ENCODE data around the gene CRYM.
"Not testable (repeated sequence)": the region's sequence is repeated elsewhere in the genome, so short reads cannot be mapped to it uniquely, and the experiment has no call there.

CRYM gene

DNA sequence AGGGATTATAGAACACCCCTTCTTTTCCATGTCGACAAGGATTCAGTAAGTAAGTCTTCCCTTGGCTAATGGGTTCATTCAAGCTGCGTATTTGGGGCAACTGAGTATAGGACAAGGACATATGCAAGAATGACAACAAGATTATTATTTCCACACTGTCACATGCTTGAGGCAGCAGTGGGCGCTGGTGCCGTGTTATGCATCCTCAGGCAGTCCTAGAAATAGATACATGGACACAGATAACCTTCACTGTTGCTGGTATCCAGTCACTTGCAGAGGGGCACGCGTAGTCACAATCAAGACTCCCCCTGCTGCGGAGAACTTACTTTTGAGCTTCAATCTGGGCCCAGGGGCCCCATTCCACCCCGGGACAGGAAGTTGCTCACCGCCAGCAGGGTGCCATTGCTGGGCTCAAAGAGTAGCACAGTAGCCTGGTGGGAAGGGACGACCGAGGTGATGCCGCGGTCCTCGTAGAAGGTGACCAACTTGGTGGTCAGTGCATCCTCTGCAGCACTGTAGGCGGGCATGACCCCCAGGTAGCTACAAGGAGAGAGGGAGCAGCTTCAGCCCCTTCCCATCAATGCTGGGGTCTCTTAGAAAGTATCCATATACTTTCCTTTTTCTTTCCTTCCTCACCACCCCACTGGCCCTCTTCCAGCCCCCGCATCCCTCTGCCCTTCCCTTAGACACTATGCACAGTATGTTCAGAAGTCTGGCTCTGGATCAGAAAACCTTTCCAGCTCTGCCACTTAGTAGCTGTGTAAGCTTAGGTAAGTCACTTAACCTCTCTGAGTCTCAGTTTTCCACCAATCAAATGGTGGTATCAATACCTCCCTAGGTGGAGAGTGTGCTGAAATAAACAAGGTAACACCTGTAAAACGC is 804 bp downstream of the CRYM start:
- no peak for DNase-seq

DNA sequence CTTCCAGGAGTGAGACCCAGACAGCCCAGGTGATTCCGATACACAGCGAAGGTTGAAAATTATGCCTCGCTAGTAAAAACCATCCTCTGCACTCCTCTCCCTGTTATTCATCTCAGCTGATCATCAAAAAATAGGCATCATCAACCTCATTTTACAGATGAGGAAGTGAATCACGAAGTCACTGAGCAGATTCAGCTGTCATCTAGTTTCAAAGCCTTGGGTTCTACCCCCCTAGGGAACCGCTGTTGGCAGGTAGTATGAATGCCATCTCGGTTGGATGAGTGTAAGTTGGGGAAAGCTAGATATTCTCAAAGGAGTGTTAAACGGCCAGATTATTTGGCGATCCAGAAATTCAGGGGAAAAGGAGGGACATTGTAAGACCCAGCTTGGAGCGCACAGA is 2.0 kb downstream of the CRYM start:
- no peak for DNase-seq

DNA sequence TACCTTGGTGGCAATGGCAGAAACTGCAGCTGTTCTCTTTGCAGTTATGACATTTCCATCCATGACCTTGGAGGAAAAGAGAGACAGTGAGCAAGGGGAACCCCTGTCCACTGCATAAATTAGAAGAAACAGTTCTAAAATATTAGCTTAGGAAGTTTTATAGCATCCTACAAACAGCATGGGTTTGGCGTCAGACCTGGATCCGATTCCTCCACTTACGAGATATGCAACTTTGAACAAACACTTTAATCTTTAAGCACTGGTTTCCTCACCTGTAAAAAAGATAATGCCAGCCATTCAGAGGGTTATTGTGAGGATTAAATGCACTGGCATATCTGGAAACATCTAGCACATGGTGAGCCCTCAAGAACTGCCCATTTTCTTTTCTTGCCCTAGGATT is 2.6 kb downstream of the CRYM start:
- no peak for DNase-seq

DNA sequence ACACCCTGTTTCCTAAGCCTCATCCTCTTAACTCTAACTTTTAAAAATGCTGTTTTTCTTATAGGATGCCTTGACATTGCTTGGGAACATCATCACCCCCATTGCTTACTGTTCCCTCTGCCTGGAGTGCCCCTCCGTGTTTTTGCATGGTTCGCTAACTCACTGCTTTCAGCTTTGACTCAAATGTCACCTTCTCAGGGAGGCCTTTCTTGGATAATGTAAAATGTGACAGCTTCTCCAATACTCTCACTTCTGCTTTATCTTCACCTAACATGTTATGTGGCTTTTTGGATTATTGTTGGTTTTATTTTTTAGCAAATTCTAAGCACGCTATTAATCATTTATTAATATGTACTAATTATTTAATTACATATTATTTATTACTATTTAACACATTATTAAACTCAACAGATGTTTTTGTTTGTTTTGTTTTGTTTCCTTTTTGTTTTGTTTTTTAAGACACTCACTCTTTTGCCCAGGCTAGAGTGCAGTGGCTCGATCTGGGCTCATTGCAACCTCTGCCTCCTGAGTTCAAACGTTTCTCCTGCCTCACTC is 3.8 kb downstream of the CRYM start:
- DNase-seq, result no peak

DNA sequence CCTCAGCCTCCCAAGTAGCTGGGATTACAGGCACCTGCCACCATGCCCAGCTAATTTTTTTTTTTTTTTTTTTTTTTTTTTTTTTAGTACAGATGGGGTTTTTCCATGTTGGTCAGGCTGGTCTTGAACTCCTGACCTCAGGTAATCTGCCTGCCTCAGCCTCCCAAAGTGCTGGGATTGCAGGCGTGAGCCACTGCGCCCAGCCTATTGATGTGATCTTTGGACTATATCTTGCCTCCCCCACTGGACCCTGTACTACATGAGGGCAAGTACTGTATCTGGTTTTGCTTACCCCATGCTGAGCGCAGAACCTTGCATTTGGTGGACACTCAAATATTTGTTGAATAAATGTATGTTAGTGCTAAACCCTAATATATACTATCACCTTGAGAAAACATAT is 5.3 kb downstream of the CRYM start:
- DNase-seq, result not testable (repeated sequence)

DNA sequence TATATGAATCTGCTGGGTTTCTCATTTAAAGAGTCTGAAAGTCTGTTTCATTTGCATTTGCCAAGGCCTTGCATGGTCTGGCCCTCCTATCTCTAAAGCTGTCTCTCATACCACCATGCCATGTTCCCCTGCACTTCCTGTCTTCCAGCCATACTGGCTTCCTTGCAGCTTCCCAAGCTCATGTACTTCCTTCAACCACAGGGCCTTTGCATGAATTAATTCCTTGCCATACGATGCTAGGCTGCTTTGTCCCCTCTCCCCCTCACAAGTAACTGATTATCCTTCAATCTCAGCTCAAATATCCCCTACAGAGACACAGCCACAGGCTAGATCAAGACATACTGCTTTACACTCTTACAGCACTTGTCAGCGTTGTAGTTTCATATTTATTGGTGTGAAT is 5.8 kb downstream of the CRYM start:
- DNase-seq, result no peak

DNA sequence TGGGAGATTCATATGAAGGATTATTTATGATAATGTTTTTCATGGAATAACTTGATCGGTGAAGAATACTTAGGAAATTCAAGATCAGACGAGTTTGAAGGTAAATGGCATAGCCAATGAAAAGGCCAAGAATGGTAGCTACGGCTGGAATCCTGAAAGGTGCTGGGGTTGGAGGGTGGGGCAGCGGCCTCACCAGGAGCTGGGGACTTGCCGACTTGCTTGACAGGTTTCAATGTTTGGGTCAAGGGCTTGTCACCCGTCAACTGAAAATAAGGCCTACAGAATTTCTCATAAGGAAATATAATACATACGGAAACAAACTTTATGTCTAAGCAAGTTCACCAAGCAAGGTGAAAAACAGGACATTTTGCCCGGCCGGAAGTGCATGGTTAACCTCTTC is 9.9 kb downstream of the CRYM start:
- DNase-seq, result no peak

DNA sequence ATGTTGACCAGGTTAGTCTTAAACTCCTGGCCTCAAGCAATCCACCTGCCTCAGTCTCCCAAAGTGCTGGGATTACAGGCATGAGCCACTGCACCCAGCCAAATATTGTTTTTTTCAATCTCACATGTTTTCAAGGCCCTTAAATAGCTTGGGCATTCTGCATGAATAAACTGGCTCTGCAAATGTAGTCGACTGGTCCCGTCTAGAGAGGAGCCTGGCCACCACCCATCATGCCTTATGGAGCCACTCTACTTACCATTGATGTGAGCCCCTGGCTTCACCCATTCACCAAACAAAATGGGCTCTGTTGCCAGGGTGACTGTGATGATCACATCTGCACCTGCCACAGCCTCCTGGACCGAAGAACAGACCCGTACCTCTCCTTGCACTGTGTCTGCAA is 10.8 kb downstream of the CRYM start:
- DNase-seq, result no peak

DNA sequence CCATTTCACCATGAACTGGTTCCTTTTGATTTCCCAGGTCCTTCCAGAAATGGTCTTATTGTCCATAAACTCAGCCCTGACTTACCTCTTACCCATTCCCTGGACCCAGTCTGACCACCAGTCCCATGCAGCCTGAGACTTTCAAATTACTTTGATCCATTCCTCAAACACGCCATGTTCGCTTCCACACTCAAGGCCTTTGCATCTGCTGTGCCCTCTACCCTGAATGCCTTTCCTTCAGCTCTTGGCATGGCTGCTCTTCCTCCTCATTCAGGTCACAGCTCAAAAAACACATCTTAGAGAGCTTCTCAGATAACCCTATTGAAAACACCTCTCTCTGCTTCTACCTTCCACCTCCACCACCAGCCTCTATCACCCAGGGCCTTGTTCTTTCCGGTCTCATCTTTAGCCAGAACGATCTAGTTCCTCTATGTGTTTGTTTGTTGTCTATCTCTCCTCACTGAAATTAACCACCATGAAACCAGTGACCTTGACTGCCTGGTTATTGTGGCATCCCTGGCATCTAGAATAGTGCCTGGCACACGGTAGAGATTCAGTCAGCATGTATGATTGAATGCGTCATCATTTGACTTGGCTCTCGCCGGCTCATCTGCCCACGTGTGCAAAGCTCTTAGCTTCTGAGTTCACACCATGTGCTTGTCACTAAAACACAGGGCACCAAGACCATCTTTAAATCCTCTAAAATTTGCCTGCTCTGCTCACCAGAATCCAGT is 12.8 kb downstream of the CRYM start:
- no peak for DNase-seq

DNA sequence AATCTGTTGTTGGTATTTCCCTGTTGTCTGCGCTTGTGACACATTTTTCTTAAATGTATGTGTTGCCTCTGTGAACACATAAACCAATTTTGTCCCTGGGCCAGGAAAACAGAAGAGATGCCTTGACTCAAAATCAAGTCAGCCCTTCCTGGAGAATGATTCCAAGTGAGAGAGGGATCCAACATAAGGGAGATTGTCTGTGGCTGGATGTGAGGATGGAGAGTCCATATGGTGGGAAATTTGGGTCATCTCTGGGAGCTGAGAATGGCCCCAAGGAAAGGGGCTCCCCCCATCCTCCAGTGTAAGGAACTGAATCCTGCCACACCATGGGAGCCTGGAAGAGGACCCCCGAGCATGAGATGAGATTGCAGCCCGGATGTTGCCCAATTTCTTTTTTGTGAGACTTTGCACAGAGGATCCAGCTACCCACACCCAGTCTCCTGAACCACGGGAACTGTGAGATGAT is 13.5 kb downstream of the CRYM start:
- DNase-seq, result no peak

DNA sequence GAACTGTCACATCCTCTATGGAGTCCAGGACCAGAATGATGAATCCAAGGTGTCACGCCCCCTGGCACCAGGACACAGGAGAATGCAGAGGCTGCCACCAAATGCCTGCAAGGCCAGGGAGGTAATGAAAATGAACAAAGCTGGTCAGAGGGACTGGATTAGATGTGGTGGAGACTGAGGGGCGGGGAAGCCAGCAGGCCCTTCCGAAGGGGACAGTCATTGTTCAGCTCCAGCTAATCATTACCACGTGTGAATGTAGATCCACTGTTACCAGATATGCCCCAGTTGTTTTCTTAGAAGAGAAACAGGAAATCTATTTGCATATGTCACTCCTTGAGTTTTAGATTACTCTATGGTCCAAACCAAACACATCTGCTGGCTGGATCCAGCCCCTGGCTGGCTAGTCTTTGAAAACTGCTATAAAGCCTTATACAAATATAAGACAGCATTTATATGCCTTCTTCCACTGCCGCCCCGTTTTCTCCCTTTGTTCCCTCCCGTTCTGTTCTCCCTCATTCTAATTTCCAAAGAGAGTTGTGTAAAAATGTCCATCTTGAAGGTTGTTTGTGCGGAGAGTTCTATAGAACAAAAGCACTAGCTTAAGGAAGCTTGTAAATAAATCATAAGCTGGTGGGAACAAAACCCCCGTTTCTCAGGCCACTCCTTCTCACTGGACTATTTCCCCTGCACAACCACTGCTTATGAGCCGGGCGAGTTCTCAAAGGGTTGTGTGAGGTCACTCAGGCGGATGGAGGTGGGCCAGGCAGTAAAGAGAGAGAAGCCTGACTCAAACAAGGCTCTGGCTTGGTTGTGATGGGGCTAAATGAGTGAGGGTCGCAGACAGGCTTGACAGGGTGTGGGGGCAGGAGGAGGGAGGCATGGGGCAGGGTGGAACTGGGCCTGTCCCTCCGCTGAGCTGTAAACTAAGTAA is 14.2 kb downstream of the CRYM start:
- DNase-seq, result no peak

DNA sequence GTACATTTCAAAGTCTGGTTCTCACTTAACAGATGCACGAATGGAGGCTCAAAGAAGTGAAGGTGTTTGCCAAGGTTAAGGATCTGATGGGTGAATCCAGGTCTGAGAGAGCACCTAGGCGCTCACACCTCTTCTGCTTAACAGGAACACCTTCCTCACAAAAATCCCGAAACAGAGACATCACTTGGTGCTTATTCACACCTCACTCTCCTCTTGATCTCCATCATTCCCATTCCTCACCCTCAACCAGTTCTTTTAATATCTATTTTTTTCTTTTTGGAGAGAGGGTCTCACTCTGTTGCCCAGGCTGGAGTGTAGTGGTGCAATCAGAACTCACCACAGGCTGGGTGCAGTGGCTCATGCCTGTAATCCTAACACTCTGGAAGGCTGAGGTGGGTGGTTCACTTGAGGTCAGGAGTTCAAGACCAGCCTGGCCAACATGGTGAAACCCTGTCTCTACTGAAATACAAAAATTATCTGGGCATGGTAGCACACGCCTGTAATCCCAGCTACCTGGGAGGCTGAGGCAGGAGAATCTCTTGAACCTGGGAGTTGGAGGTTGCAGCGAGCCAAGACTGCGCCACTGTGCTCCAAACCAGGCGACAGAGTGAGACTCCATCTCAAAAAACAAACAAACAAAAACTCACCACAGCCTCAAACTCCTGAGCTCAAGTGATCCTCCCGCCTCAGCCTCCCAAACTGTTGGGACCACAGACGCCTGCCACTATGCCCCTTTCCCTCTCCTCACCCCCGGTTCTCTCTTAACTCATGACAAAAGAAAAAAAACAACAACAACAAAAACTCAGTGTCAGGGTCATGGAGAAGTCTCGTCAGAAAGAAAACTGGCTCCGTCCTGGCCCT is 15.1 kb downstream of the CRYM start:
- DNase-seq, result no peak

DNA sequence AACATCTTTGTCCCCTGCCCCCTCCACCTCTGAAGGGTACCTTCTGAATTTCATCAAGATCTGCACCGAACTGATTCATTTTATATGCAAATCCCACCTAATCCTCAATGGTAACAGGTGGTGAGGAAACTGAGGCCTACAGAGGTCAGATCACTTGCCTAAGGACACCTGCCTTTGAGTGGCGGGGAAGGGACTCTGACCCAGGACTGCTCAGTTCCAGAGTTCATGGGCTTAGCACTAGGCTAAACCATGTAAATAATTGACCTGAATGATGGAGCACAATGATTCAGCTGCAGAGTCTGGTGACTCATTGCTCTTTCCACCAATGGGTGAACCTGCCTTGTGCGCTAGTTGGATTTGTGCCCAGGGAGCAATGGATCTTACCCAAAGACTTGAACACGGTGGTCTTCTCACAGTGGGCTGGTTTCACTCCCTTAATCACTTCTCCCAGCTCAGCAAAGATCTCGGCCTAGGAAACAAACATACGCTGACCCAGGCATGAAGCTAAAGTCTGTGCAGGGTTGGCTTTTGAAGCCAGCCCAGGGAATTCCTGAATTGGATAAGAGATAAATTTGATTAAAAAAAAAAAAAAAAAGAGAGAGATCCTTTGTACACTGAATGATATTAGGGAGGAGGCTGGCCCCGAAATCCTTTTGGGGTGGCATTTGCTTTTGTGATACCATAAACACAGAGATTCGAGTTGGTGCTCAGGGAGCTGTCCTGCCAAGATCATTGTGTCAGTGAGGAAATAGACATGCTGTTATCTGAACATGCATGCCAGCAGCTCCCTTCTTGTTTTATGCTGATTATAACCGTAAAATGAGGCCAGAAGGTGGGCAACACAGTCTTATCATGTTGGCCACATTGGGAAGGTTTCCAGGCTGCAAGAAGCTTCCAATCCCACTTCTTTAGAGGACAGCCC is 17.0 kb downstream of the CRYM start:
- no peak for DNase-seq

DNA sequence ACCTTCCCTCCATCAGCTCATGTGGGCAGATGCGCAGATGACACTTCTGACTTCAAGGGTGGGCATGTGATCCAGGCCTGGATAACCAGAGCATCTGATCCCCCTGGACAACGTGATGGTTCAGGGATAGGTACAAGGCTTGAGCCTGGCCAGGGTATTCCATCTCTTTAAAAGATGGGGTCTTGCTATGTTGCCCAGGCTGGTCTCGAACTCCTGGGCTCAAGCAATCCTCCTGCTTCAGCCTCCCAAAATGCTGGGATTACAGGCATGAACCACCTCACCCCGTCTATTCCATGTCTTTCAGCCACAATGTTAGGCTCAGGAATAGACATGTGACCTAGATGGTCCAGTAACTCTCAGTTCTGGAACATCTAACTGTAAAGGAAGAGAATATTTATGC is 20.8 kb downstream of the CRYM start:
- DNase-seq, result no peak

DNA sequence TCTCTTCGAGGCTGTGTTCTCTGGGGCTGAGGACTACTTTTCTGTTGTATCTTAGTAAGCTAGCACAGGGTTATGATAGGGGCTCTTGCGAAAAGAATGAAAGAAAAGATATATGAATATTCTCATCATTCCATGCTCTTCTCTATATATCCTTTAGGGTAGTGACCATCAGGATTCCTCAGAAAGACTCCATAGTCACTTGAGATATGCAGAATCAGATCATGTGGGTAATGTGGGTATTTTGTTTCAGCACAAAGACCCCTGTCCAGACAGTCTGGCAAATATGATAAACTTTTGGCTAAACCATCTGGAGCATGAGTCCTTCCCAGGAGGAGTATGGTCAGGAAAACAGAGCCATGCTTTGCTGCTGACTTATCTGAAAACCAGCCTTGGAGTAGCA is 21.5 kb downstream of the CRYM start:
- DNase-seq, result no peak

DNA sequence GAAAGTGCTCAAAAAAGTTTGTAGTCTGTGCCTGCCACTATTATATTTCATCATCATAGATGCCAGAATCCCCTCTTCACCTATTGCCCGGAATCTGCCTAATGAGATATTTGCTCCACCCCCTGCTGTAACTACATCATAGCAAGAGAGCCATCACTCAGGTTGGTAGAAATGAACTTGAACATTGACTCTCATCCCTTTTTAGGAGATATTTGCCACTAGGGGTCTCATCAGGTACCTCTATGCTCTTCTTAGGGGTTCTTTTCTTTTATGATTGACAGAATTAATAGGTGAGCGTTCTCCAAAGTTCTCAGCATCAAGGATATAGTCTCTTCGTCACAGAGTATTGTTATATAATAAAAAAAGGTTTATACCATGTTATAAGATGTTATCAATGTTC is 24.6 kb downstream of the CRYM start:
- no peak for DNase-seq

DNA sequence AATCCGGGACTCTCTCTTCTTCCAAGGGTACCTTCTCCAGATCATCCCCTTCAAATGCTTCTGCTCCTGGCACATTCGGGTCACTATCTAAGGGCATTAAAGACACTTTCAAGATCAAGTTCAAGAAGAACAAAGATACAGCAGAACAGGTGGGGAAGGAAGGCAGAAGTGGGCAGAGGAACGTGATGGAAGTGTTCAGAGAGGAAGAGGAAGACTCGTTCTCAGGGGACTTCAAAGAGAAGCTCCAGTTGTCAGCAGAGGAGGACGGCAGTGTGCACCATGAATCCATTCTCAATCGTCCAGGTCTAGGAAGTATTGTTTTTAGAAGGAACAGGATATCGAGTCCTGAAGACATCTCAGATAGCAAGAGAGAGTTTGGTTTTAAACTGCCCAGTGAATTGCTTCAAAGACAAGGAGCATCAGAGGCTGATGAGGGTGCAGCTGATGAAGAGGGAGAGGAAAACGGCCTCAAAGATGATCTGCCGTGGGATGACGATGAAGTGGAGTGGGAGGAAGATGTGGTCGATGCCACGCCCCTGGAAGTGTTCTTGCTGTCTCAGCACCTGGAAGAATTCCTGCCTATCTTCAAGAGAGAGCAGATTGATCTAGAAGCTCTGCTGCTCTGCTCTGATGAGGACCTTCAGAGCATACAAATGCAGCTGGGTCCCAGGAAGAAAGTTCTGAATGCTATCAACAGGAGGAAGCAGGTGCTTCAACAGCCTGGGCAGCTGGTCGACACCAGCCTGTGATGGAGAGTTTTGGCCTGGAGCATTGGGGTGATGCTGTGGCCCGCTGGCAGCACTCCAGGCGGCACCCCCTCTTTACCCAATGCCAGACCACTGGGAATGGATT is 27.8 kb downstream of the CRYM start:
- no peak for DNase-seq

DNA sequence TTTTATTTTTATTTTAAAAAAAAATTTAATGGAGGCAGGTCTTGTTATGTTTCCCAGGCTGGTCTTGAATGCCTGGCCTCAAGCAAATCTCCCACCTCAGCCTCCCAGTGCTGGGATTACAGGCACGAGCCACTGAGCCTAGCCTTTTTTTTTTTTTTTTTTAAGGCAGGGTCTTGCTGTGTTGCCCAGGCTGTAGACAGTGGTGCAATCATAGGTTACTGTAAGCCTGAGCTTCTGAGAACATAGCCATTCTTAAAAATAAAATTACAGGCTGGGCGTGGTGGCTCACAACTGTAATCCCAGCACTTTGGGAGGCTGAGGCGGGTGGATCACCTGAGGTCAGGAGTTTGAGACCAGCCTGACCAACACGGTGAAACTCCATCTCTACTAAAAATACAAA is 29.9 kb downstream of the CRYM start:
- not testable (repeated sequence) for DNase-seq

DNA sequence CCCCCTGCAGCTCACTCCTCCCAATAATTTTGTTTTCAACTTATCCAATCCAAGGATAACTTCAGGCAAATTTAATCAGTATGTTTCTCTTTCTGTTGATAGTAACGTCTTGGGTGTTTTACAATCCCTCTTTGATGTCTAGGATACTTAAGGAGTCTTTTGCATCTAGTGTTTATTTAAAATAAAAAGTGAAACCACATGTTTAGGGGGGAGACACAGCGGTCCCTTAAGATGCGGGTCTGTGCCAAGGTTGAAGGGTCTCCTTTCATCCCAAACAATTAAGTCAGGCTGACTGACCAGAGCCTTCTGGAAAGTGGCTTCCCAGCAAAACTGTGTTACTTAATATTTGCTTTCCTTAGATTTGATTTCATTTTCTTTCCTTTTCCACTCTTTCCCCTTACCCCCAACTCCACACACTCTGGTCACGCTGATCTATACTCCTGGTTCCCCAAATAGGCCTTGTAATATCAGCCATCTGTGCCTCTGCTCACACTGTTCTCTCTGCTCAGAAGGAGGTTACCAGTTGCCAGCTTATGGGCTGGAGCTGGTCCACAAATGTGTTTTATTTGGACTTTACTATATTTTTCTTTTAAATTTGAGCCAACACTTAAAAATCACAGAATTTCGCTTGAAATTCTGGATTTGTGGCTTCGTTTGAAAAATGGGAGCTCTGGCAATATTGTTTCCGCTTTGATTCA is 33.4 kb downstream of the CRYM start:
- no peak for DNase-seq

Data from stimulated activated CD4-positive, alpha-beta T cell treated with anti-CD3 and anti-CD28 coated beads, Interleukin-15, amount 100 ng/mL, for 24 hours (primary cell).